A549 (cell line): ENCODE data around the gene KCNB1. TPM values are rescaled to one million over a fixed set of nuclear protein-coding genes. Genes with fewer than 3 reads are reported as not detected.

Experiments used
- ATAC-seq, 2 experiments: fragments of 200-7000 bp in 1 of 2; fragments of >200 bp in 1 of 2; cut with Nextera tagmentation in 1 of 2; cut with Tn5 transposase in 1 of 2; 3 replicates each; pipeline versions ENCODE4 v1.8.0 to v1.9.1; 2018 to 2020; ENCODE audit warnings: mild to moderate bottlenecking in 1 of 2, moderate library complexity in 1 of 2
- CTCF ChIA-PET: fragments of 300-600 bp; sonication (Branson Sonifier 250); formaldehyde crosslinking; extraction: SDS; loops from one replicate; lab custom pipeline; 2021; ENCODE audit warnings: antibody characterized with exemption, inconsistent platforms; lab: Yijun Ruan, JAX
- POLR2A ChIA-PET: fragments of 350-600 bp; formaldehyde crosslinking; extraction: SDS; loops from one replicate; lab custom pipeline; 2021; ENCODE audit warnings: antibody characterized with exemption, inconsistent platforms; lab: Yijun Ruan, JAX
- DNase-seq, 2 experiments: peaks; one replicate each; pipeline versions ENCODE4 v3.0.0 to v3.0.0-alpha.2; 2011 to 2016; ENCODE audit warnings: low read depth in 1 of 2, low spot score in 1 of 2
- FAIRE-seq: peaks from 2 replicates; lab custom pipeline; 2011; peaks lifted over from hg19 to GRCh38; lab: Jason Lieb, UNC
- H3K27ac ChIP-seq, 2 experiments: fragments of >200 bp; sonication (Bioruptor Twin); formaldehyde crosslinking; 3 replicates each; pipeline ENCODE4 v1.5.1; 2016 to 2017
- H3K4me1 ChIP-seq: fragments of >200 bp; sonication (Bioruptor Twin); formaldehyde crosslinking; 3 replicates; pipeline ENCODE4 v1.6.1; 2016
- H3K4me2 ChIP-seq: fragments of >200 bp; sonication (Bioruptor Twin); formaldehyde crosslinking; 3 replicates; pipeline ENCODE4 v1.6.1; 2016
- H3K4me3 ChIP-seq: fragments of >200 bp; sonication (Bioruptor Twin); formaldehyde crosslinking; 3 replicates; pipeline ENCODE4 v1.5.1; 2016
- H3K9me3 ChIP-seq: fragments of >200 bp; sonication (Bioruptor Twin); formaldehyde crosslinking; 3 replicates; pipeline ENCODE4 v1.6.1; 2016
- KDM1A ChIP-seq: fragments of 200-600 bp; sonication (generic); IDR thresholded peaks from 2 replicates; pipeline ENCODE4 v1.6.1; 2016; ENCODE audit warnings: low read depth, mild to moderate bottlenecking
- MAX ChIP-seq: IDR thresholded peaks from 2 replicates; pipeline ENCODE4 v1.6.1; 2012
- NPAS2 ChIP-seq: fragments of 250-450 bp; sonication (Bioruptor Pico); IDR thresholded peaks from 2 replicates; pipeline ENCODE4 v1.8.0; 2022; ENCODE audit warnings: mild to moderate bottlenecking, moderate library complexity, borderline replicate concordance
- RAD21 ChIP-seq, 2 experiments: fragments of >200 bp in 1 of 2; sonication (Bioruptor Twin) in 1 of 2; formaldehyde crosslinking in 1 of 2; IDR thresholded peaks in 1 of 2; conservative IDR thresholded peaks in 1 of 2; 2 replicates in 1 of 2; 3 replicates in 1 of 2; pipeline ENCODE4 v1.6.1; 2012 to 2018; ENCODE audit warnings: inconsistent platforms in 1 of 2
- RNF2 ChIP-seq: fragments of 200-600 bp; sonication (generic); IDR thresholded peaks from 2 replicates; pipeline ENCODE4 v1.6.1; 2016; ENCODE audit warnings: low read depth, mild to moderate bottlenecking, antibody characterized with exemption, moderate library complexity, borderline replicate concordance
- SMC3 ChIP-seq: fragments of >200 bp; sonication (Bioruptor Twin); formaldehyde crosslinking; IDR thresholded peaks from 3 replicates; pipeline ENCODE4 v1.6.1; 2018; ENCODE audit warnings: inconsistent platforms
- SREBF2 ChIP-seq: fragments of 450-650 bp; IDR thresholded peaks from 2 replicates; pipeline ENCODE4 v1.6.1; 2014; ENCODE audit warnings: mild to moderate bottlenecking, moderate library complexity
- WGBS: methylation state at CpG from one replicate; pipeline ENCODE4 v1.1.6; 2017; ENCODE audit errors: missing lambda C conversion rate; 5-methylcytosine and 5-hydroxymethylcytosine counted together
- polyA plus RNA-seq, 4 experiments: library from polyadenylated mRNA; depleted of rRNA in 3 of 4; stranded (reverse); fragments of >200 nt; fragmentation: RNase III in 1 of 4; extraction: RNeasy Plus Mini Kit Qiagen cat#74134 plus additional on column Dnase treatment in 1 of 4; gene quantifications; 2 replicates in 3 of 4; 3 replicates in 1 of 4; pipeline ENCODE4 v1.2.3, GENCODE V29; 2011 to 2017
- TF ChIP-seq, protein P1 (sequence below): fragments of >200 bp; sonication (Bioruptor Twin); formaldehyde crosslinking; IDR thresholded peaks from 3 replicates; pipeline ENCODE4 v1.5.1; 2016
- TF ChIP-seq, protein P2 (sequence below): fragments of 200-600 bp; sonication (generic); IDR thresholded peaks from 2 replicates; pipeline ENCODE4 v1.6.1; 2016; ENCODE audit warnings: antibody characterized with exemption, mild to moderate bottlenecking, moderate library complexity

Gene KCNB1
- polyA plus RNA-seq, 2 of the 4 experiments (the other 2 are of a cell fraction) = 0.12 to 0.28 TPM

DNA sequence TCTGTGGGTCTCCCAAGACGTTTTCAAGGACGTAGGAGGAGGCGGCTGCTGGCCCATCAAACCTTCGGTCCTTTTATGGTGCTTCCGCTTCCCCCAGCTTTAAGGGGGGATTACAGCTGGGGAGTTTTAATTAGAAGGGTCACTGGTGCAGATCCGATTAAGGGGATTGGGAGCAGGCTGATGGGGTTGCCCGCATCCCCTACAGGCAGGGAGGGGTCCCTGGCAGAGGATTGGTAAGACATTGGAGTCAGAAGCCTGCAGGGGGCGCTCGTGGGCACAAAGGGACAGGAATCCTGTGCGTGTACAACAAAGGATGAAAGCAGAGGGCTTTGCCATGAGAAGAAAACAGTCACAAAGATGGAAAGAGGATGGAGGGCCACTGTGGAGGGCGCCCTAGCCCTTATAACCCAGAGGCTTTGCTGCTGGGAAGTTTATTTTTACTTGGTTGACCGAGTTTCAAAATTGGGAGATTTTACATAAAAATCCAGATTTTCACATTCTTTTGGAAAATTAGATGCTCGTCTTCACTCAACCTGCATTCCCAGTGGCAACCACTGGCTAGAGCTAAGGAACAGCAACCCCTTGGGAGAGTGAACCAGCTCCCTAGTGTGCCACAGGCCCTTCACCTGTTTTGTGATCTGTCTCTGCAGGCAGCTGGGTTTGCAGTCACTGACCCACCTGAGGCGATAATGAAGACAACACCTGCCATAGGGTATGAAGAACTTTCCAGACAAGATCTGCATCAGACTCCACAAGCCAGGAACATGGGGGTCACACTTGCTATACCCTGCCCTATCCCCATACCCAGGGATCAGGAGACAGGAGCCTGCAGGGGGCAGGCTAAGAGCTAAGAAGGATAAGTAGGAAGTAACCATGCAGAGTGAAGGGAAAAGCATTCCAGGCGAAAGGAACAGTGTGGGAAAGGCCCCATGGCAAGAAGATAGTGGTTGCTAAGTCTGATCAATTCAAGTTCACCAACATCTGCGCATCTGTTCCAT, 97.7 kb downstream of the KCNB1 start:
- Histone ChIP-seq H3K4me1 (peaks cover 26% of the 10 kb centered on the region), H3K27ac (no peak overlapping the region; a peak in 1 of 6 replicates), H3K9me3 (no peaks in the 10 kb centered on the region), H3K4me2 (no peak overlapping the region), H3K4me3 (no peak overlapping the region)
- DNase-seq (peak; percentile 39 to 74), FAIRE-seq (no peak), ATAC-seq (peak; percentile 73 to 87)
- TF ChIP-seq RAD21 (conservative IDR thresholded peaks at IDR 0.05 in 1 of 2, IDR thresholded peaks at IDR 0.05 in 1 of 2) = peak; percentile 26 to 34; a peak in 3 of 5 replicates
- TF ChIP-seq, protein P1, sequence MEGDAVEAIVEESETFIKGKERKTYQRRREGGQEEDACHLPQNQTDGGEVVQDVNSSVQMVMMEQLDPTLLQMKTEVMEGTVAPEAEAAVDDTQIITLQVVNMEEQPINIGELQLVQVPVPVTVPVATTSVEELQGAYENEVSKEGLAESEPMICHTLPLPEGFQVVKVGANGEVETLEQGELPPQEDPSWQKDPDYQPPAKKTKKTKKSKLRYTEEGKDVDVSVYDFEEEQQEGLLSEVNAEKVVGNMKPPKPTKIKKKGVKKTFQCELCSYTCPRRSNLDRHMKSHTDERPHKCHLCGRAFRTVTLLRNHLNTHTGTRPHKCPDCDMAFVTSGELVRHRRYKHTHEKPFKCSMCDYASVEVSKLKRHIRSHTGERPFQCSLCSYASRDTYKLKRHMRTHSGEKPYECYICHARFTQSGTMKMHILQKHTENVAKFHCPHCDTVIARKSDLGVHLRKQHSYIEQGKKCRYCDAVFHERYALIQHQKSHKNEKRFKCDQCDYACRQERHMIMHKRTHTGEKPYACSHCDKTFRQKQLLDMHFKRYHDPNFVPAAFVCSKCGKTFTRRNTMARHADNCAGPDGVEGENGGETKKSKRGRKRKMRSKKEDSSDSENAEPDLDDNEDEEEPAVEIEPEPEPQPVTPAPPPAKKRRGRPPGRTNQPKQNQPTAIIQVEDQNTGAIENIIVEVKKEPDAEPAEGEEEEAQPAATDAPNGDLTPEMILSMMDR = peak; percentile 67
- no peak for TF ChIP-seq SREBF2
- TF ChIP-seq MAX = no peak
- peak; percentile 31; the same call in 1 of the 3 replicates for TF ChIP-seq SMC3
- no peak for TF ChIP-seq RNF2
- no peak for TF ChIP-seq NPAS2 (CRISPR knock-in tag)
- POLR2A ChIA-PET = interaction anchor here (0.5 kb wide), 1 partner anchor 120 kb away, joined by 3 read pairs; no protein-coding TSS in a partner anchor
- CTCF ChIA-PET = interaction anchor here (0.5 to 9.2 kb wide), 33 partner anchors 10 to 1373 kb away, joined by 3 to 60 read pairs (median 5); partner anchors contain the start of gene KCNB1
- 47% methylated on average over 15 of the region's 16 CpGs for WGBS

DNA sequence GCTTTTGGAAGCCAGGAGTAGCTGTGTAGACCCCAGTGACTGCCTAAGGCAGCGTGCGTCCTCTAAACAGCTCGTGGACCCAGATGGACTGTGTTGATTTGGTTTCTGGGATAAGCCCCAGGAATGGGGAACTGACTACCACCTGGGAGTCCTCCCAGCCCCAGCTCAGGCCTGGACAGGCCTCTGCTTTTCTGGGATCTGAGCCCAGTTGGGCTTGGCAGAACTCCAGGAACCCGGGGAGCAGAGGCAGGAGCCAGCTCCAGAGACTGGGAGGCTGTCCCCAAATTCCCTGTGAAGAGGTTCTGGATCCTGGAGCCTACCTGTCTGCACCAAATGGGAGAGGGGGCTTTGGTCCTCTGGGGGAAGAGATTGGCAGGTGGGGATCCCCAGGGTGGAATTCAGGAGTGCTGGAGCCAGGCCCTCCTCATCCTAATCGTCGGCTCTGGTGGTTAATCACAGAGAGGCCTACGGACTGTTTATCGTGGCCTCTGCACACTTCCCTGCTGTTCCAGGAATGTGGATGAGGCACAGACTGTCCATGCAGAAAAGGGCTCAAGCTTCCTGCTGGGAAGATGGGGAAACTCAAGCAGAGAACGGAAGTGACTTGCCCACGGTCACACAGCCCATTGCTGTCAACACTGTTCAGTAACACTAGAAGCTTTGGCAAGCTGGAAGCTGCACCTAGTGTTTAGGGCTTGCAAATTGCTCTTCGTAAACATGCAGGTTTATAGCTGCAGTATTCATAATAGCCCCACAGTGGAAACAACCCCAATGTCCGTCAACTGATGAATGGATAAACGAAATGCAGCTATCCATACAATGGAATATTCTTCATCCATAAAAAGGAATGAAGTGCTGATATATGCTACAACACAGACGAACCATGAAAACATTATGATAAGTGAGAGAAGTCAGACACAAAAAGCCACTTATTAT, 100.6 kb downstream of the KCNB1 start:
- TF ChIP-seq, protein P2, sequence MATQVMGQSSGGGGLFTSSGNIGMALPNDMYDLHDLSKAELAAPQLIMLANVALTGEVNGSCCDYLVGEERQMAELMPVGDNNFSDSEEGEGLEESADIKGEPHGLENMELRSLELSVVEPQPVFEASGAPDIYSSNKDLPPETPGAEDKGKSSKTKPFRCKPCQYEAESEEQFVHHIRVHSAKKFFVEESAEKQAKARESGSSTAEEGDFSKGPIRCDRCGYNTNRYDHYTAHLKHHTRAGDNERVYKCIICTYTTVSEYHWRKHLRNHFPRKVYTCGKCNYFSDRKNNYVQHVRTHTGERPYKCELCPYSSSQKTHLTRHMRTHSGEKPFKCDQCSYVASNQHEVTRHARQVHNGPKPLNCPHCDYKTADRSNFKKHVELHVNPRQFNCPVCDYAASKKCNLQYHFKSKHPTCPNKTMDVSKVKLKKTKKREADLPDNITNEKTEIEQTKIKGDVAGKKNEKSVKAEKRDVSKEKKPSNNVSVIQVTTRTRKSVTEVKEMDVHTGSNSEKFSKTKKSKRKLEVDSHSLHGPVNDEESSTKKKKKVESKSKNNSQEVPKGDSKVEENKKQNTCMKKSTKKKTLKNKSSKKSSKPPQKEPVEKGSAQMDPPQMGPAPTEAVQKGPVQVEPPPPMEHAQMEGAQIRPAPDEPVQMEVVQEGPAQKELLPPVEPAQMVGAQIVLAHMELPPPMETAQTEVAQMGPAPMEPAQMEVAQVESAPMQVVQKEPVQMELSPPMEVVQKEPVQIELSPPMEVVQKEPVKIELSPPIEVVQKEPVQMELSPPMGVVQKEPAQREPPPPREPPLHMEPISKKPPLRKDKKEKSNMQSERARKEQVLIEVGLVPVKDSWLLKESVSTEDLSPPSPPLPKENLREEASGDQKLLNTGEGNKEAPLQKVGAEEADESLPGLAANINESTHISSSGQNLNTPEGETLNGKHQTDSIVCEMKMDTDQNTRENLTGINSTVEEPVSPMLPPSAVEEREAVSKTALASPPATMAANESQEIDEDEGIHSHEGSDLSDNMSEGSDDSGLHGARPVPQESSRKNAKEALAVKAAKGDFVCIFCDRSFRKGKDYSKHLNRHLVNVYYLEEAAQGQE = peak; percentile 49; the same call in 1 of the 2 replicates
- TF ChIP-seq KDM1A (no peak), MAX (0 out of 2 replicates have a peak, but pooled peaks have one; percentile 24)
- ChIA-PET POLR2A (no interaction called here), CTCF (interaction anchor here (0.5 to 9.2 kb wide), 9 partner anchors 9 to 159 kb away, joined by 3 to 60 read pairs (median 4); no protein-coding TSS in a partner anchor)
- ATAC-seq (peak in 1 of 2 experiments; percentile 18; a peak in 2 of 6 replicates), DNase-seq (peak; percentile 22 to 42), FAIRE-seq (no peak)
- no peak overlapping the region for H3K4me3 ChIP-seq
- 52% methylated on average over 13 of the region's 14 CpGs for WGBS
- H3K4me1 ChIP-seq = peaks cover 23% of the 10 kb centered on the region
- H3K27ac ChIP-seq = peak overlapping the region; percentile 54 to 58; a peak in 5 of 6 replicates
- no peaks in the 10 kb centered on the region for H3K9me3 ChIP-seq
- H3K4me2 ChIP-seq = peak overlapping the region; percentile 51
